ENCODE data around the gene ASB6. TPM values are rescaled to one million over a fixed set of nuclear protein-coding genes. Genes with fewer than 3 reads are reported as not detected.

ASB6 gene
- total and polyA plus RNA-seq, 2 of the 13 experiments (the other 11 are each of a cell fraction or from before 2014, with no cell fraction given), result 8.2 to 8.4 TPM

- POLR2A ChIA-PET, result interaction anchor here (0.8 to 1.6 kb wide), 6 partner anchors 10 to 481 kb away, joined by 3 to 8 read pairs (median 5); partner anchors contain the start of gene IER5L
- peaks cover 25% of the 10 kb centered on the region for H3K4me1 ChIP-seq (ENCODE audit: insufficient read depth, low read length)
- H3K36me3 ChIP-seq (replicated peaks in 1 of 2; ENCODE audit: control insufficient read depth in 1 of 2, insufficient read depth in 2 of 2, low read length in 2 of 2), result no peaks in the 10 kb centered on the region
- H3K4me3 ChIP-seq (replicated peaks in 1 of 3; ENCODE audit: insufficient read depth in 1 of 3, low read depth in 2 of 3, low read length in 3 of 3), result peak overlapping the region; percentile 38 to 65 (median 53); a peak in 5 of 6 replicates
- H3K9ac ChIP-seq (ENCODE audit: insufficient read depth, low read depth, low read length), result peak overlapping the region; percentile 41; the same call in 1 of the 2 replicates
- no peak for DNase-seq (ENCODE audit: low spot score)
- in situ Hi-C loops (cut with HindIII; ENCODE audit: extremely low pct_ligation_motif_present, low pct_unique_long_range_greater_than_20kb), result loop anchor here (5.0 to 10.0 kb wide), 4 partner anchors 125 to 478 kb away; partner anchors contain the start of gene IER5L
- no TSS peak for BruUV-seq (replicated peaks)
- H2AFZ ChIP-seq (ENCODE audit: low read length), result no peak overlapping the region
- no peak for FAIRE-seq
- no peaks in the 10 kb centered on the region for H3K79me2 ChIP-seq (ENCODE audit: insufficient read depth, low read length)
- H3K27me3 ChIP-seq (ENCODE audit: control insufficient read depth in 1 of 2, insufficient read depth in 2 of 2, low read length in 2 of 2), result peaks cover 0 to 15% of the 10 kb centered on the region in 2 experiments; a peak in 3 of 5 replicates
- 6% methylated on average over 15 of the region's 82 CpGs for WGBS (ENCODE audit: low lambda C conversion rate)
- peaks cover 7% of the 10 kb centered on the region; the same call in 1 of the 2 replicates for H4K20me1 ChIP-seq (ENCODE audit: insufficient read depth, low read length)
- ATAC-seq, result peak; percentile 53
- intact Hi-C loops (cut with micrococcal nuclease; ENCODE audit: unreplicated experiment), result loop anchor here (10.0 kb wide), 1 partner anchor 445 kb away; the partner anchor contains the start of gene IER5L
- CTCF ChIA-PET (ENCODE audit: low intra/inter-chr PET ratio, low total read pairs), result no interaction called here
- H3K9me3 ChIP-seq (ENCODE audit: low read length), result no peaks in the 10 kb centered on the region
- no peak overlapping the region for H3K27ac ChIP-seq (ENCODE audit: extremely low read length, insufficient read depth, low read length)
- H3K4me2 ChIP-seq (ENCODE audit: low read depth, low read length), result peak overlapping the region; percentile 86
- TF ChIP-seq ZFP36L1 (CRISPR knock-in tag; IDR thresholded peaks at IDR 0.05), result 0 out of 2 replicates have a peak, but pooled peaks have one; percentile 34
- TF ChIP-seq REPIN1 (CRISPR knock-in tag; IDR thresholded peaks at IDR 0.05; ENCODE audit: borderline replicate concordance, low read depth), result no peak
- no peak for TF ChIP-seq SOX13 (IDR thresholded peaks at IDR 0.05)
- TF ChIP-seq SOX13 (CRISPR knock-in tag; conservative IDR thresholded peaks at IDR 0.05 in 1 of 2, IDR thresholded peaks at IDR 0.05 in 1 of 2), result no peak
- no peak for TF ChIP-seq THAP11 (CRISPR knock-in tag; IDR thresholded peaks at IDR 0.05)
- TF ChIP-seq NR2C2 (CRISPR knock-in tag; IDR thresholded peaks at IDR 0.05; ENCODE audit: borderline replicate concordance), result no peak; the same call in 1 of the 2 replicates
- no peak for TF ChIP-seq IKZF5 (CRISPR knock-in tag; IDR thresholded peaks at IDR 0.05)
- no peak for TF ChIP-seq ZSCAN20 (CRISPR knock-in tag; IDR thresholded peaks at IDR 0.05; ENCODE audit: borderline replicate concordance)
- TF ChIP-seq ZNF800 (CRISPR knock-in tag; IDR thresholded peaks at IDR 0.05), result peak; percentile 90
- TF ChIP-seq TOE1 (CRISPR knock-in tag; IDR thresholded peaks at IDR 0.05), result no peak
- 0 out of 2 replicates have a peak, but pooled peaks have one; percentile 24 for TF ChIP-seq ZNF446 (CRISPR knock-in tag; IDR thresholded peaks at IDR 0.05)
- TF ChIP-seq ATRX (CRISPR knock-in tag; IDR thresholded peaks at IDR 0.05; ENCODE audit: borderline replicate concordance), result no peak
- TF ChIP-seq PRMT3 (CRISPR knock-in tag; IDR thresholded peaks at IDR 0.05; ENCODE audit: borderline replicate concordance, low read depth), result no peak
- TF ChIP-seq RFXAP (CRISPR knock-in tag; IDR thresholded peaks at IDR 0.05; ENCODE audit: borderline replicate concordance), result 0 out of 2 replicates have a peak, but pooled peaks have one; percentile 25
- no peak for TF ChIP-seq CEBPG (CRISPR knock-in tag; IDR thresholded peaks at IDR 0.05)
- TF ChIP-seq ZNF343 (CRISPR knock-in tag; IDR thresholded peaks at IDR 0.05), result no peak
- TF ChIP-seq DNMT1 (CRISPR knock-in tag; IDR thresholded peaks at IDR 0.05), result no peak
- no peak for TF ChIP-seq ZNF775 (CRISPR knock-in tag; IDR thresholded peaks at IDR 0.05; ENCODE audit: borderline replicate concordance)
- TF ChIP-seq ZFP91 (CRISPR knock-in tag; IDR thresholded peaks at IDR 0.05; ENCODE audit: borderline replicate concordance), result peak; percentile 59
Measured at GRCh38 chr9:129619787-129620668, 21.9 kb downstream of the ASB6 start.
